ENCODE measurements around the gene GABARAP. TPM values are rescaled to one million over a fixed set of nuclear protein-coding genes. Genes with fewer than 3 reads are reported as not detected.

The GABARAP gene
- total and polyA plus RNA-seq, 2 of the 4 experiments (the other 2 are of a cell fraction) = 77.8 to 780 TPM

DNA sequence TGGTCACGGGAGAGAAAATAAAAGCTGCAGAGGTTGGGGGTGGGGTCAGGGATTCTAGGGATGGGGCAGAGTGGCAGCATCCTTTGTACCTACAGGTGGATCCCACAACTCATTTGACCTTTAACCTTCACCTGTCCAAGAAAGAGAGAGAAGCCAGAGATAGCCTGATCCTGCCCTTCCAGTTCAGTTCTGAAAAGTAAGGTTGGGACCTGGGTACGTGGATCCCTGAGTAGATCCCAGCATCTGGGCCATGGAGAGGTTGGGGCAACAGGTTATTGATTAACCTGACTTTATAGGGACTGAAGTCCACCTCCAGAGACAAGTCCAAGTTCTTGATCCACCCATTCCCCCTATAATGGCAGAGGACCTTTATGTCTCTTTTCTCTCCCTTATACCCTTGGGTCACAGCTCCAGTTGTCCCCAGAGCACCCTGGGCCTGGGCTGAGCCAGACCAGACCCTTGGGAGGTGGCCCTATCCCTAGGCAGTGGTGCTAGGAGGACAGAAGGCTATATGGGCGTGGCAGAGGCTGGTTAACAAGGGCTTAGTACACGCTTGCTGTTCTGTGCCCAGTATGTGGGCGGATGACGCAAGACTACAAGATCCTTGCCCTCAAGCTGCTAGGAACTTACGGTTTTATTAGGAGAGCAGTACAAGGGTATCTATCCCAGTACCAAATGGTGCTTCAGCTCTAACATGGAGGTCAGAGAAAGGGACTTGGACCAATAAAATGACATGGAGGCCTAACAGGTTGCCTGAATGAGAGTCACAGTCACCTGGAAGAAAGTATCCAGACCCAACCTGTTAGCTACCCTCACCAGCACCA lies 16.7 kb upstream of the GABARAP start:
- Histone ChIP-seq H3K23ac (ENCODE audit: low read depth, low read length) (no peak overlapping the region), H2BK5ac (ENCODE audit: low read depth, low read length, poor library complexity, severe bottlenecking) (no peak overlapping the region), H4K8ac (ENCODE audit: low read depth in 2 of 2, low read length in 2 of 2) (no peak overlapping the region), H2BK120ac (ENCODE audit: low read depth, low read length) (no peak overlapping the region), H3K27ac (ENCODE audit: insufficient read depth, low read length) (no peak overlapping the region), H3K36me3 (ENCODE audit: control insufficient read depth, insufficient read depth, low read length) (peaks cover 32% of the 10 kb centered on the region), H4K20me1 (ENCODE audit: insufficient read depth, low read length) (no peaks in the 10 kb centered on the region), H3K4me2 (ENCODE audit: low read depth, low read length) (no peak overlapping the region), H2AK9ac (replicated peaks; ENCODE audit: low read depth, low read length, poor library complexity) (peak overlapping the region; percentile 5), H3K4me3 (ENCODE audit: insufficient read depth, low read depth, low read length) (no peak overlapping the region), H2AK5ac (ENCODE audit: low read depth, low read length) (no peak overlapping the region), H3K9ac (ENCODE audit: low read depth, low read length) (no peak overlapping the region), H4K91ac (ENCODE audit: insufficient read depth, low read depth, low read length) (no peak overlapping the region), H3K79me1 (ENCODE audit: low read depth in 1 of 2, low read length in 2 of 2) (peaks cover 2 to 13% of the 10 kb centered on the region in 2 experiments; a peak in 2 of 4 replicates), H2AFZ (replicated peaks; ENCODE audit: low read length, poor library complexity) (no peak overlapping the region), H4K5ac (ENCODE audit: low read depth, low read length) (no peak overlapping the region), H3K18ac (ENCODE audit: low read depth, low read length) (no peak overlapping the region), H3K56ac (ENCODE audit: extremely low read depth, insufficient read depth, low read length) (no peak overlapping the region), H3K4me1 (ENCODE audit: control insufficient read depth, insufficient read depth, low read length) (peaks cover 8% of the 10 kb centered on the region), H3K9me1 (ENCODE audit: insufficient read depth, low read length) (peaks cover 10% of the 10 kb centered on the region), H3K4ac (ENCODE audit: low read depth, low read length) (no peak overlapping the region), H3K14ac (replicated peaks; ENCODE audit: low read depth, low read length) (no peak overlapping the region), H3K27me3 (ENCODE audit: control insufficient read depth, insufficient read depth, low read length) (peaks cover 13% of the 10 kb centered on the region; the same call in 1 of the 2 replicates), H3K9me3 (ENCODE audit: control insufficient read depth, insufficient read depth, low read length) (no peaks in the 10 kb centered on the region), H2BK20ac (ENCODE audit: low read depth, low read length) (no peak overlapping the region), H2BK15ac (ENCODE audit: low read depth, low read length) (no peak overlapping the region)
- CTCF ChIA-PET = no interaction called here
- in situ Hi-C loops (cut with MboI; ENCODE audit: low sequenced_read_pairs) = no loop called here
- DNase-seq (peak; percentile 27), ATAC-seq (ENCODE audit: low read depth) (no peak)
- POLR2A ChIA-PET (ENCODE audit: unreplicated experiment) = interaction anchor here (0.6 kb wide), 1 partner anchor 11 kb away, joined by 6 read pairs; no protein-coding TSS in a partner anchor
- 73% methylated on average over 2 of the region's 7 CpGs; no CpG with 5 or more reads in 1 of the 2 experiments for WGBS, 2 experiments (ENCODE audit: extremely low coverage in 2 of 2, insufficient read length in 1 of 2)
- BruUV-seq (replicated peaks) = no TSS peak
- intact Hi-C loops (cut with micrococcal nuclease) = no loop called here
- dilution Hi-C loops (cut with HindIII; ENCODE audit: low sequenced_read_pairs, unreplicated experiment) = no loop called here
- TF ChIP-seq SMC3 (IDR thresholded peaks at IDR 0.05; ENCODE audit: low read depth, low read length) (no peak), MXI1 (IDR thresholded peaks at IDR 0.05; ENCODE audit: borderline replicate concordance, low read depth, low read length) (no peak), RCOR1 (IDR thresholded peaks at IDR 0.05; ENCODE audit: insufficient replicate concordance, low read length) (no peak), CEBPB (IDR thresholded peaks at IDR 0.05; ENCODE audit: low read depth, low read length) (peak; percentile 86)
- TF ChIP-seq, protein P1, sequence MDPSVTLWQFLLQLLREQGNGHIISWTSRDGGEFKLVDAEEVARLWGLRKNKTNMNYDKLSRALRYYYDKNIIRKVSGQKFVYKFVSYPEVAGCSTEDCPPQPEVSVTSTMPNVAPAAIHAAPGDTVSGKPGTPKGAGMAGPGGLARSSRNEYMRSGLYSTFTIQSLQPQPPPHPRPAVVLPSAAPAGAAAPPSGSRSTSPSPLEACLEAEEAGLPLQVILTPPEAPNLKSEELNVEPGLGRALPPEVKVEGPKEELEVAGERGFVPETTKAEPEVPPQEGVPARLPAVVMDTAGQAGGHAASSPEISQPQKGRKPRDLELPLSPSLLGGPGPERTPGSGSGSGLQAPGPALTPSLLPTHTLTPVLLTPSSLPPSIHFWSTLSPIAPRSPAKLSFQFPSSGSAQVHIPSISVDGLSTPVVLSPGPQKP (IDR thresholded peaks at IDR 0.05; ENCODE audit: borderline replicate concordance, low read depth, low read length) = no peak
- TF ChIP-seq, protein P2, sequence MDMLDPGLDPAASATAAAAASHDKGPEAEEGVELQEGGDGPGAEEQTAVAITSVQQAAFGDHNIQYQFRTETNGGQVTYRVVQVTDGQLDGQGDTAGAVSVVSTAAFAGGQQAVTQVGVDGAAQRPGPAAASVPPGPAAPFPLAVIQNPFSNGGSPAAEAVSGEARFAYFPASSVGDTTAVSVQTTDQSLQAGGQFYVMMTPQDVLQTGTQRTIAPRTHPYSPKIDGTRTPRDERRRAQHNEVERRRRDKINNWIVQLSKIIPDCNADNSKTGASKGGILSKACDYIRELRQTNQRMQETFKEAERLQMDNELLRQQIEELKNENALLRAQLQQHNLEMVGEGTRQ (IDR thresholded peaks at IDR 0.05; ENCODE audit: low read depth, low read length) = no peak

Data from IMR-90 (cell line).